GM06990 (cell line): ENCODE measurements around the gene DOHH.

Source experiments
- DNase-seq: peaks from one replicate; pipeline ENCODE4 v3.0.0-alpha.2; 2011; ENCODE audit not compliant: insufficient read length; ENCODE audit errors: extremely low read depth
- H3K27me3 ChIP-seq: replicated peaks from 2 replicates; pipeline ENCODE4 v1.6.0; 2011; ENCODE audit warnings: low read length; ENCODE audit not compliant: control insufficient read depth, insufficient read depth
- H3K36me3 ChIP-seq: 2 replicates; pipeline ENCODE4 v1.5.1; 2011; ENCODE audit warnings: low read length; ENCODE audit not compliant: control insufficient read depth, insufficient read depth
- H3K4me3 ChIP-seq: replicated peaks from 2 replicates; pipeline ENCODE4 v1.5.1; 2011; ENCODE audit warnings: low read depth, mild to moderate bottlenecking, control low read depth, low read length
- TF ChIP-seq, protein P1 (sequence below): IDR thresholded peaks from 2 replicates; pipeline ENCODE4 v1.5.1; 2011; ENCODE audit warnings: low read length, control low read depth, mild to moderate bottlenecking, inconsistent platforms; ENCODE audit not compliant: insufficient read depth, poor library complexity, severe bottlenecking

DOHH gene

DNA sequence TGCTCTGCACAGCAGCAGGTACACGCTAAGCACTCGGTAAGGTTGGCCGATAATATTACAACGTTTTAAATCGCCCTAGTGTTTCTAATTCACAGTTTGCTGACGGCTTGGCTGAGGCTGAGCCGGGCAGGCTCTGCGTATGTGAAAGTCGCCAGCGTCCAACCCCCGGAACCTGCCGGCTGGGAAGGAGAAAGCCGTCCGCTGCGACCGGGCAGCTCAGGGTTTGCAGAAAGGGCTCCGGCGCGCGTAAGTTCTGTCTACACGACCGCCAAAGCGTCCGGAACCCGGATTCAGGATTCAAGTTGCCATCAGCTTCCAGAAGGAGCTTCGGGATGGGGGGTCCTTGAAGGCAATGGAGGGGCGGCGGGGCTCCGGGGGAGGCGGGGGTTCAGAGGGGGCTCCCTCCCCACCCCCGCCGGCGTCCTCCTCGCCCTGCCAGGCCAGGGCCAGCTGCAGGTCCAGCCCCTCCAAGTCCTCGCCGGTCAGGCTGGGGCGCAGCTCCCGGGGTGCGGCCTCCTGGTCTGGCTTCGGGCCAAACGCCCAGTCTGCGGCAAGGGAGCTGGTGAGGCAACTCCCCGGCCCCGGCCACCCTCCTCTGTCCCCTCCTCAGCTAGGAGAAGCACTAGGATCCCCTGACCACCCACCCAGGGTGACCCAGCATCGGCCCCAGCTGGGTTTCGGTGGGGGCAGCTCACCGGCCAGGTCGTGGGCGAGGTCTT, 17.8 kb downstream of the DOHH start:
- Histone ChIP-seq H3K27me3 (no peaks in the 10 kb centered on the region; the same call in 1 of the 2 replicates), H3K36me3 (no peaks in the 10 kb centered on the region; the same call in 1 of the 2 replicates), H3K4me3 (no peak overlapping the region)
- TF ChIP-seq, protein P1, sequence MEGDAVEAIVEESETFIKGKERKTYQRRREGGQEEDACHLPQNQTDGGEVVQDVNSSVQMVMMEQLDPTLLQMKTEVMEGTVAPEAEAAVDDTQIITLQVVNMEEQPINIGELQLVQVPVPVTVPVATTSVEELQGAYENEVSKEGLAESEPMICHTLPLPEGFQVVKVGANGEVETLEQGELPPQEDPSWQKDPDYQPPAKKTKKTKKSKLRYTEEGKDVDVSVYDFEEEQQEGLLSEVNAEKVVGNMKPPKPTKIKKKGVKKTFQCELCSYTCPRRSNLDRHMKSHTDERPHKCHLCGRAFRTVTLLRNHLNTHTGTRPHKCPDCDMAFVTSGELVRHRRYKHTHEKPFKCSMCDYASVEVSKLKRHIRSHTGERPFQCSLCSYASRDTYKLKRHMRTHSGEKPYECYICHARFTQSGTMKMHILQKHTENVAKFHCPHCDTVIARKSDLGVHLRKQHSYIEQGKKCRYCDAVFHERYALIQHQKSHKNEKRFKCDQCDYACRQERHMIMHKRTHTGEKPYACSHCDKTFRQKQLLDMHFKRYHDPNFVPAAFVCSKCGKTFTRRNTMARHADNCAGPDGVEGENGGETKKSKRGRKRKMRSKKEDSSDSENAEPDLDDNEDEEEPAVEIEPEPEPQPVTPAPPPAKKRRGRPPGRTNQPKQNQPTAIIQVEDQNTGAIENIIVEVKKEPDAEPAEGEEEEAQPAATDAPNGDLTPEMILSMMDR, result no peak
- no peak for DNase-seq

DNA sequence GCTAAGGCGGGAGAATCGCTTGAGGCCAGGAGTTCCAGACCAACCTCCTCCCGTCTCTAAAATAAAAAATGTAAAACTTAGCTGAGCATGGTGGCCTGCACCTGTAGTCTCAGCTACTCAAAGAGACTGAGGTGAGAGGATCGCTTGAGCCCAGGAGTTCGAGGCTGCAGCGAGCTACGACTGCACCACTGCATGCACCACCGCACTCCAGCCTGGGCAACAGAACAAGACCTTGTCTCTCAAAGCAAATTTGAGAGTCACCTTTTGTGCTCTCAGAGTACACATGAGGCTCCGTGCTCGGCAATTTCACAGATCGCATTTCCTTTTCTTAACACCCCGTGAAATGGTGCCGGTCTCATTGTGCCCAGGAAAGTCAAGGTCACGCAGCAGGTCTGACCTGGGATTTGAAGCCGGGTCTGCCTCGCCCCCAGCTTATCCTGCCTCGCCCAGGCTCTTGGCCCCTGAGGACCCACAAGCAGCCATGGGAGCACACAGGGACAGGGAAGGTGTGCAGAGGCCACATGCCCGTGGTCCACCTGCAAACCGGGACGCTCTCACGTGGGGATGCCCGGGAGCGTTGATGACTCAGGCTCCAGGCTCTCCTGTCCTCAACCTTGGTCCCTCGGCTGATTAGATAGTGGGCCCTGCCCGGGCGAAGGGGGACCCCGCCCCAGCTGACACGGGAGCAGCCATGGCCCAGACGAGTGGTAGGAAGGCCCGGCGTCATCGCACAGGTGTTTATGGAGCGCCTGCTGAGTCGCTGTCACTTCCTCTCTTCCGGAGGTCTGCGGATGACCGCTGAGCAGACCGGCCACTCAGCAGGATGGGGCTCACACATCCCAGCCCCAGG, 19.0 kb downstream of the DOHH start:
- no peaks in the 10 kb centered on the region; the same call in 1 of the 2 replicates for H3K27me3 ChIP-seq
- H3K4me3 ChIP-seq, result no peak overlapping the region
- TF ChIP-seq, protein P1, result no peak
- no peak for DNase-seq
- no peaks in the 10 kb centered on the region for H3K36me3 ChIP-seq

DNA sequence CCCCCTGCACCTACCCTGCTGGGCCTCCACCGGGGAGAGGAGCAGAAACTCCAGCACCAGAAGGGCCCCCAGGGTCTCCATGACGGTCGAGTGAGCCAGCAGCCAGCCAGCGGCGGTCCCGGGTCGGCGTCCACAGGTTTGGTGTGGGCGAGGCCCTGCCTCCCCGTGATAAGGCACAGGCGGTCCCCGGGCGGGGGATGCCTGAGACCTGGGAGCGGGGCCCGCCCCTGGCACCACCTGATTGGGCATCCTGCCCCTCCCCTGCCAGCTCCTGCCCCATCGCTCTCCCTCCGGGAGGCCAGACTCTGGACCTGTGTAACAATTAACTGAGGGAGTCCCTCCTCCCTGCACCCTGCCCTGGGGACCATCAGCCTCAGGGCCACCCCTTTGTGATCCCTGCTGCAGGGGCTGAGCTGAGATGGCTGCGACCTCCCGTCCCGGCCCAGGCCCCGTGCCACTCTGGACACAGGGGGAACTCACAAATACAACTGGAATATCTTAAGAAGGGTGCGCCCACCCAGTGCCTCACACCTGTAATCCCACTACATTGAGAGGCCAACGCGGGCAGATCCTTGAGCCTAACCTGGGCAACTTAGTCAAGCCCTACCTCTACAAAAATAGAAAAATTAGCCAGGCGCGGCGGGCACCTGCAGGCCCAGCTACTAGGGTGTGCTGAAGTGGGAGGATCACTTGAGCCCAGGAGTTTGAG, 19.9 kb downstream of the DOHH start, which contains the start of gene SMIM24:
Gene SMIM24, minus strand, starts transcription at position 143 of the 709 bp plus-strand sequence. Its CDS starts 62 bp downstream, at position 81.
- Histone ChIP-seq H3K27me3 (no peaks in the 10 kb centered on the region; the same call in 1 of the 2 replicates), H3K36me3 (no peaks in the 10 kb centered on the region), H3K4me3 (no peak within 1 kb of the TSS)
- DNase-seq, result no peak
- TF ChIP-seq, protein P1, result no peak

DNA sequence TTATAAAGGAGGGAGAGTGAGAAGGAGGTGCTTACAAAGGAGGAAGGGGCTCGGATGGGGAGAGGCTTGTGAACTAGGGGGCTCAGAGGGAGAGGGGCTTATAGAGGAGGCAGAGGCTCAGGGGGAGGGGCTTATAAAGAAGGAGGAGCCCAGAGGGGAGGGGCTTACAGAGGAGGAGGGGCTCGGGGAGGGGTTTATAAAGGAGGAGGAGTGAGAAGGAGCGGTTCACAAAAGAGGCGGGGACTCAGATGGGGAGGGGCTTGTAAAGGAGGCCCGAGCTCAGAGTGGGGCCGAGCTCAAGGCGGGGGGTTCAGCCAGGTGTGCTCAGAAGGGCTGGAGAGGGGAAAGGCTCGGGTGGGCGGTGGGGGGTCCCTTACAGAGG, 20.6 kb downstream of the DOHH start:
- no peak overlapping the region for H3K4me3 ChIP-seq
- no peaks in the 10 kb centered on the region for H3K36me3 ChIP-seq
- H3K27me3 ChIP-seq, result no peaks in the 10 kb centered on the region; the same call in 1 of the 2 replicates
- TF ChIP-seq, protein P1, result no peak
- no peak for DNase-seq

DNA sequence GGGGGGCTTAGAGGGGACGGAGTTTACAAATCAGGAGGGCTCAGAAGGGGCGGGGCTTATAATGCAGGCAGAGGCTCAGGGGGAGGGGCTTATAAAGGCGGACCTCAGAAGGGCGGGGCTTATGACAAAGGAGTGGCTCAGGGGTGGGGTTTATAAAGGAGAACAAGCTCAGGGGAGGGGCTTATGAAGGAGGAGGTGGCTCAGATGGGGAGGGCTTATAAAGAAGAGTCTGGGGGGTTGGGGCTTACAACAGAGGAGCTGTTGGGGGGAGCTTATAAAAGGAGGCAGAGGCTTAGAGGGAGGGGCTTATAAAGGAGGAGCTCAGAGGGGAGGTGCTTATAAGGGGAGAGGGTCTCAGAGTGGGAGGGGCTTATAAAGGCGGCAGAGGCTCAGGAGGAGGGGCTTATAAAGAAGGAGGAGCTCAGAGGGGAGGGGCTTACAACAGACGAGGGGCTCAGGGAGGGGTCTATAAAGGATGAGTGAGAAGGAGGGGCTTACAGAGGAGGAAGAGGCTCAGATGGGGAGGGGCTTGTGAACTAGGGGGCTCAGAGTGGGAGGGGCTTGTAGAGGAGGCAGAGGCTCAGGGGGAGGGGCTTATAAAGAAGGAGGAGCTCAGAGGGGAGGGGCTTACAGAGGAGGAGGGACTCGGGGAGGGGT, 21.2 kb downstream of the DOHH start:
- no peaks in the 10 kb centered on the region; the same call in 1 of the 2 replicates for H3K27me3 ChIP-seq
- H3K36me3 ChIP-seq, result no peaks in the 10 kb centered on the region
- H3K4me3 ChIP-seq, result no peak overlapping the region
- DNase-seq, result no peak
- TF ChIP-seq, protein P1, result no peak
